NCI-H128 (cell line): ENCODE results near the gene DHX15.

ENCODE experiments used
- DNase-seq: peaks from one replicate; lab custom pipeline; 2025; ENCODE audit not compliant: unreplicated experiment; lab: John Stamatoyannopoulos, UW

DHX15 gene

GRCh38 chr4:24495388-24495787 lies 89.0 kb downstream of the DHX15 start:
- DNase-seq: no peak

GRCh38 chr4:24489870-24490269 lies 94.5 kb downstream of the DHX15 start:
- DNase-seq: no peak

DNA sequence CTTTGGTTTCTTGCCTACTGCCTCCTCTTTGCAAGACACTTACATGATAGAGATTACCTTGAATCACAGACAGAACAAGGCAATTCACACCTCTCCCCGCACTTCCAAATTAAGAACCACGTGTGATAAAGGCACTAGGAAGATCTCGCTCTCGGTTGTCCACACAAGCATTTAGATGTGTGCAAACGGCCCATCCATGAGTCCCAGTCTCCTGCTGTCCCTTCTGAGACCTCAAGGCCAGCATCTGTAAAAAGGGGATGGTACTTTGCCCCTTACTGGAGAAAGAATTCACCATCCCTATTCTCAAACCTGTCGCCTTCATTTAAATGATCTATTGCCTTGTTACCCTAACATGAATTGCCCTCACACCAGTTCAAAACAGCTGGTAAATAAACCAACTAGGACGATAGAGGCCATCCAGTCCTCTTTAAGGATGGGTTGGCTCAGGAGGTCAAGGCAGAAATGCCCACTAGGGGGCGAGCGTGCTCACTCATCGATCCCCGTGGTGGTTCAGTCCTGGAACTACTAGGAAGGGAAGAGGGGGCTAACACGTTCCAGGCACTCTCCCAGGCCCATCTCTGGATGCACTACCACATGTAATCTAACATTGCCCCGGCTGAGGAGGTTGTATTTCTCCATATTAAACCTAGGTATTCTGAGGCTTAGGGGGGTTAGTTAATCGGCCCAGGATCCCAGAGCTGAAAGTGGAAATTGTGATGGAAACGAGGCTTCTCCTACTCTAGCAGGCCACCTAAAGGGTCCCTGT lies 95.8 kb downstream of the DHX15 start:
- no peak for DNase-seq

GRCh38 chr4:24482871-24483270 lies 101.5 kb downstream of the DHX15 start:
- no peak for DNase-seq

GRCh38 chr4:24477919-24478318 lies 106.4 kb downstream of the DHX15 start:
- no peak for DNase-seq
